T-helper 1 cell treated with Interleukin-12 subunit alpha and Interleukin-12 subunit beta and Interleukin-4 antibody, amounts not matched to agents 30 μg/mL and 1 μg/mL, for 36 hours (primary cell): Measurements from ENCODE around the gene CISD1.
"Not testable (repeated sequence)": the region's sequence is repeated elsewhere in the genome, so short reads cannot be mapped to it uniquely, and the experiment has no call there.

Experiments
- H3K27ac Mint-ChIP-seq: one replicate; pipeline ENCODE4 v1.8.0; 2021; ENCODE audit warnings: mild to moderate bottlenecking, mixed read lengths
- H3K27me3 Mint-ChIP-seq: one replicate; pipeline ENCODE4 v1.8.0; 2021; ENCODE audit warnings: low read depth, mixed read lengths
- H3K36me3 Mint-ChIP-seq: one replicate; pipeline ENCODE4 v1.8.0; 2021; ENCODE audit warnings: low read depth, mixed read lengths
- H3K4me1 Mint-ChIP-seq: one replicate; pipeline ENCODE4 v1.8.0; 2021; ENCODE audit warnings: low read depth, mixed read lengths
- H3K4me3 Mint-ChIP-seq: one replicate; pipeline ENCODE4 v1.8.0; 2021; ENCODE audit warnings: mild to moderate bottlenecking, moderate library complexity, mixed read lengths
- H3K9me3 Mint-ChIP-seq: one replicate; pipeline ENCODE4 v1.8.0; 2021; ENCODE audit warnings: mixed read lengths

The CISD1 gene

DNA sequence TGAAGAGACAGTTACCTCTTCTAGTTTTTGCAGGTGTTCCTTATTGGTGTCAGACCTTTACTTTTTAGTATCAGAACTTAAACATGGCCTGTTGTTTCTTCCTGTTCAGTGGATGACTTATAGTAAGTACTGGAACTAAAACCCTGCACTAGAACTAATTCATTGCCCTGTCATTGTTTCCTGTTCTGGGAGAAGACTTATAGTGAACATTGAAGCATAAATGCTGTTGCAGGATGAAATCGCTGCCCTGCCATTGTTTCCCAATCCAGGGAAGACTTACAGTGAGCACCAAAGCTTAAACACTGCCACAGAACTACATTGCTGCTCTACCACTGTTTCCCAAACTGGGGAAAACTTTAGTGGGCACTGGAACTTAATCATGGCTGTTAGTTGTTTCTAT lies 14.3 kb upstream of the CISD1 start:
- Mint-ChIP-seq H3K36me3 (peaks cover 29% of the 10 kb centered on the region), H3K4me1 (peaks cover 15% of the 10 kb centered on the region), H3K27ac (no peak overlapping the region), H3K27me3 (no peaks in the 10 kb centered on the region), H3K4me3 (no peak overlapping the region), H3K9me3 (peaks cover 31% of the 10 kb centered on the region)

DNA sequence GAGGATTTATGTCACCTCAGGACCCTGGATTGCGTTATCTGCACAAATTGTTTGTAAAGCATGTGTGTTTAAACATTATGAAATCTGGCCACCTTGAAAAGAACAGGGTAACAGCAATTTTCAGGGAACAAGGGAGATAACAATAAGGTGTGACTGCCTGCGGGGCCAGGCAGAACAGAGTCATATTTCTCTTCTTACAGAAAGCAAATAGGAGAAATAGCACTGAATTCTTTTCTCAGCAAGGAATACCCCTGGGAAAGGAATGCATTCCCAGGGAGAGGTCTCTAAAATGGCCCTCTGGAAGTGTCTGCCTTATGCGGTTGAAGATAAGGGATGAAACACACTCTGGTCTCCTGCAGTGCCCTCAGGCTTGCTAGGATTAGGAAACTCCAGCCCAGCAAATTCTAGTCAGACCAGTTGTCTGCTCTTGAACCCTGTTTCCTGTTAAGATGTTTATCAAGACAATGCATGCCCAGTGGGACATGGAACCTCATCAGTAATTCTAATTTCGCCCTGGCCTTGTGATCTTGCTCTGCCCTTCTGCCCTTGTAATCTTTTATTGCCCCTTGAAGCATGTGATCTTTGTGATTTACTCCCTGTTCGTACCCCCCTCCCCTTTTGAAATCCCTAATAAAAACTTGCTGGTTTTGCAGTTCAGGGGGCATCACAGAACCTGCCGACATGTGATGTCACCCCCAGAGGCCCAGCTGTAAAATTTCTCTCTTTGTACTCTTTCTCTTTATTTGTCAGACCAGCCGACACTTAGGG lies 12.8 kb upstream of the CISD1 start:
- Mint-ChIP-seq H3K36me3 (peaks cover 29% of the 10 kb centered on the region), H3K4me1 (peaks cover 20% of the 10 kb centered on the region), H3K9me3 (peaks cover 31% of the 10 kb centered on the region)
- not testable (repeated sequence) for H3K27me3 Mint-ChIP-seq, H3K4me3 Mint-ChIP-seq, H3K27ac Mint-ChIP-seq

DNA sequence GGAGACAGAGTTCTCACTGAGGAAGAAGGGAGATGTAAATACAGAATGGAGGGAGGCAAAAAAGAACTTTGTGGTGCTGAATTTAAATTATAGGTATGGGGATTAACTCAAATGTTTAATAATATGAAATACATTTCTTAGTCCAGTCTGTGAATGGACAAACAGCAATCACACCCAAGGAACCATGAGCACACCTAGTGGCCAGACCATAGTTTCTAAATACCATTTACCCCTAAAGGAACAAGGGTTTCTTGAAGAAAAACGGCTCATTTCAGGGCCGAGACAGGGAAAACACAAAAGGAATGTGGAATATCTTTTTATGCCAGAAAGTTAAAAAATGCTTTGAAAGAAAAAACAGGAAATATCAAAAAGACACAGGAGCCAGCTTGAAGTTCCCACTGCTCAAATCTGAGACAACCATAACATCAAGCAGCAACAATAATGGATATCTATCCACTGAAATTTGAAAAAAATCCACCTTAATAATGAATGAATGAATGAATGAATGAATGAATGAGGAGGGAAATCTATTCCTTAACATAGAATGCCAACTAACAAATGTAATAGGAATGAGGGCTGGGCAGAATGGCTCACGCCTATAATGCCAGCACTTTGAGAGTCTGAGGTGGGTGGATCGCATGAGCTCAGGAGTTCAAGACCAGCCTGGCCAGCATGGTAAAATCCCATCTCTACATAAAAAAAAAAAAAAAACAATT lies 9.8 kb upstream of the CISD1 start:
- H3K27ac Mint-ChIP-seq: no peak overlapping the region
- peaks cover 12% of the 10 kb centered on the region for H3K4me1 Mint-ChIP-seq
- no peak overlapping the region for H3K4me3 Mint-ChIP-seq
- no peaks in the 10 kb centered on the region for H3K27me3 Mint-ChIP-seq
- peaks cover 12% of the 10 kb centered on the region for H3K9me3 Mint-ChIP-seq
- H3K36me3 Mint-ChIP-seq: peaks cover 15% of the 10 kb centered on the region

DNA sequence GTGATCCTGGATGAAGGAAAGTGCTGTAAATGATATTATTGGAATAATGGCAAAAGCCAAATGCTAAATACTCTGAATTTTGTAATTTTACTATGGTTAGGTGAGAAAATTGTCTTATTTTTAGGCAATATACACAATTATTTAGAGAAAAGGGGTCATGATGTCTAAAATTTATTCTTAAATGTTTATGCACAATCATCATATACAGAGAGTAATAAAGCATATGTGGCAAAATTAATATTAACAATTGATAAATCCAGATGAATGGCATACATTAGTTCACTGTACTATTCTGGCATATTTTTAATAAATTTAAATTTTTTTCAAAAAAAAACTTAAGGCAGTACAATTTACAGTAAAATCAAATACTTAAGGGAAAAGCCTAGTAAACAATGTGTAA lies 8.6 kb upstream of the CISD1 start:
- Mint-ChIP-seq H3K36me3 (peaks cover 8% of the 10 kb centered on the region), H3K27me3 (no peaks in the 10 kb centered on the region), H3K4me3 (no peak overlapping the region), H3K4me1 (peaks cover 14% of the 10 kb centered on the region), H3K27ac (no peak overlapping the region), H3K9me3 (peaks cover 8% of the 10 kb centered on the region)

DNA sequence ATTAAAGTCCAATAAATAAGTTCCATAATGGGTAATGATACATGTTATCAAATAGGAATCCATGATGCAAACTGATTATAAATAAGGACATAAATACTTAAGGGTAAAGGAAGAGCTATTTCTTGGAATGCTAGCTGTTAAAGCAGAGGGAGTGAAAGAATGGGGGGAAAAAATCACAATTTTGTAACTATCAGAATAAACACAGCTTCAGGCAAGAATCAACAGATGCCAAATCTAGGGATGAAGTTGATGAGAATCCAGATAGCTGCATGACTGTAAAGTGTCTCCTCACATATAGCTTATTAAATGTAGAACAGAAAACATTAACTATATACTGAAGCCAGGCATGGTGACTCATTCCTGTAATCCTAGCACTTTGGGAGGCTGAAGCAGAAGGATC lies 6.2 kb upstream of the CISD1 start:
- H3K4me1 Mint-ChIP-seq: peaks cover 23% of the 10 kb centered on the region
- H3K9me3 Mint-ChIP-seq: peaks cover under 1% of the 10 kb centered on the region
- no peak overlapping the region for H3K4me3 Mint-ChIP-seq
- no peak overlapping the region for H3K27ac Mint-ChIP-seq
- peaks cover 3% of the 10 kb centered on the region for H3K36me3 Mint-ChIP-seq
- H3K27me3 Mint-ChIP-seq: no peaks in the 10 kb centered on the region

DNA sequence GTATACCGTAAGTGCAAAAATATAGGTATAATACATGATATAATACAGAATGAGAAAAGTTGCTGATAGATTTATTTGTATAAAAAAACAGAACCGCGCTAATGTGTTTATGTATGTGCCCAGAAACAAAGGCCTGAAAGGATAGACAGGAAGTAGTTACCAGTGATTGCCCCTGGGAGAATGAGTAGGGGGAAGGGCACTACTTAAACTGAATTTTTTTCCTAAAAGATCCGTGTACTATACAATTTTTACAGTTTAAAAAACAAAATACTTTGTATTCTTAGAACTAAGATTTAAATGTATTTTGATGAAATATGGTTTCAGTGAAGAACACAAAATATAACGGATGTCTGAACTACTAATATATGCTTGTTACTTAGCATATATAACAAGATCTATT lies 4.2 kb upstream of the CISD1 start:
- Mint-ChIP-seq H3K36me3 (peaks cover 2% of the 10 kb centered on the region), H3K4me3 (no peak overlapping the region), H3K27me3 (no peaks in the 10 kb centered on the region), H3K4me1 (peaks cover 23% of the 10 kb centered on the region), H3K27ac (no peak overlapping the region), H3K9me3 (no peaks in the 10 kb centered on the region)

DNA sequence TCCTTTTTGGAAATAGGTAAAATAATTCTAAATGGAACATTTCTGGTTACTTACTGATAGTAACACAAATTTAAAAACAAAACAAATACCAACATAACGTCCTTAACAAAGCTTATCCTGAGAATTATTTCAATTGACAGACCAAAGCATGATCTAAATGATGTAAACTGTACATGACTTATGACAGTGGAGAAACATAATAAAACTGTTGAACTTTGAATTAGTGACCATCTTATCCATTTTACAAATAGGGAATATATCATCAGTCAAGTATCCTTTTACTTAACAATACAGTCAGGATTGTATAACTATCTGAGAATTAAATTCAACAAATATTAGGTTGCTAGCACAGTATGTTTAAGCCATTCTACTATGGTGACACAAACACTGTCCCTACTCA lies 3.7 kb upstream of the CISD1 start:
- Mint-ChIP-seq H3K4me1 (peaks cover 24% of the 10 kb centered on the region), H3K27me3 (no peaks in the 10 kb centered on the region), H3K4me3 (peak overlapping the region; percentile 44), H3K36me3 (peaks cover 2% of the 10 kb centered on the region), H3K9me3 (no peaks in the 10 kb centered on the region), H3K27ac (no peak overlapping the region)

DNA sequence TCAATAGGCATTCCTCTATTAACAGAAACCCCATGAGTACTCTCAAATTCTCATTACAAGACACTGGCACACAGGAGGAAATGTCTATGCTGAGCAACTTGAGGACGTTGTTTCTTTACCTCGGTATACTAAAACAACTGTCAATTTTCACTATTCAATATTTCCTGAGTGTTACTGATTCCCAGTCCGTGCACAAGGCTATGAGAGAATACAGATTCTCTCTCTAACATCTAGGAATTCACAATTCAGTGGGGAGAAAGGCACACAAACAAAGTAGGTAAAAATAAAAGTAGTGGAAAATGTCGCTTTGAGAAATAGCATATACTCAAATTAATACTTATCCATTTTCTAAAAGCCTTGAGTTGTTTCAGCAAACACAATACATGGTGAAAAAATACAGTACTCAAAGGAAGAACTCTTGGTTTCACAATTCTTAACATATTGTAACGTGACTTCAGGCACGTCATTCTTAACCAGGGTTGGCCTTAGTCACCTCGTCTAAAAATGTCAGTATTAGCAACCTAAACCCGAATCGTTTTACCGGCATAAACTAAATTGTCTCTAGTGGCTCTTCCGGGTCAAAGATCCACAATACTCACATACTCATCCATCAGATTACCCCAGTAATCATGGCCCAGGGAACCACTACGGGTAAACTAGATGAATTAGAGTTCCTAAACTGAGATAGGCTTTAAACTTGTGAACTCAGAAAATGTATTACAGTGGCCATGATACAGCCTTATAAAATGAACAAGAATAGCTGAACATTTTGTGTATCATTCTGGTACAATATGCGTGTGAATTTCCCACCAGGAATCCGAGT lies 2.7 kb upstream of the CISD1 start:
- H3K4me3 Mint-ChIP-seq: peak overlapping the region; percentile 97
- no peaks in the 10 kb centered on the region for H3K9me3 Mint-ChIP-seq
- no peaks in the 10 kb centered on the region for H3K27me3 Mint-ChIP-seq
- peak overlapping the region; percentile 97 for H3K27ac Mint-ChIP-seq
- H3K36me3 Mint-ChIP-seq: peaks cover 2% of the 10 kb centered on the region
- peaks cover 23% of the 10 kb centered on the region for H3K4me1 Mint-ChIP-seq

DNA sequence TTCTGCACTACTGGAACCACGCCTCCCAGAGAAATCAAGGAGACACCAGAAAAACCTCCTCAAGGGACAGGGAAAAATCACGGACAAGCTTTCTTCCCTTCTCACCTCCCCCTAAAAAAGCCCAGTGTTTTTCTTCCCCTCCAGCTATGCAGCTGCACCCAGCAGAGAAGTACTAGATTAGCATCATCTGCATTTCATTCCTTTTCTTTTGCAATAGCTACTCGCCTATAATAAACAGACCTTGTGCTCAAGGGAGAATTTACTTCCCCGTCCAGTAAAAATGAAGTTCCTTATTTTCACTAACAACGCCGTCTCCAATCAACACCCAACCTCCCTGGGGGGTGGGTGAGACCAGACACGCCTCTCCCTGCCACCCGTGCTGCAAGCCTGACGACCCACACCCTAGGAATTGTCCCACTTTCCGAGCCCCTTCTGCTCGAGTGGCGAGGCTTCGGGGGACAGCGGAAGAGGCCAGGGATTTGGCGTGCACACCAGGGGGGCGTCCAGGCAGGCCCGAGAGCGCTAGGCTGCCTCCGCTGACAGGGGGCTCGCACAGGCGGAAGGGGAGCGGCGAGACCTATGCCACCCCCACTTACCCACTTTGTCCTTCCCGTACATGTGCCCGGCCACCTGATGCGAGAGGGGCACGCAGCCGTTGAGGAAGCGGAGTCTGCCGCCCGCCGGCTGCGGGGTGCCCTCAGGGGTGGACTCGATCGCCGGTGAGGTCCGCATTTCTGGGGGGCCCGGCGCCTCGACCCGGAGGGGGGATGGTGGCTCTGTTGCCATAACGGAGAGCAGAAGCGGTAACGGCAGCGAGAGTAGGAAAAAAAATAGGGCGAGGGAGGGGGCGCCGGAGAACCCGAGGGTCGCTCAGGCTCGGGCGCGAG lies 1.9 kb upstream of the CISD1 start:
- peak overlapping the region; percentile 97 for H3K27ac Mint-ChIP-seq
- H3K4me3 Mint-ChIP-seq: peak overlapping the region; percentile 97
- peaks cover 27% of the 10 kb centered on the region for H3K4me1 Mint-ChIP-seq
- peaks cover 2% of the 10 kb centered on the region for H3K36me3 Mint-ChIP-seq
- no peaks in the 10 kb centered on the region for H3K9me3 Mint-ChIP-seq
- no peaks in the 10 kb centered on the region for H3K27me3 Mint-ChIP-seq

DNA sequence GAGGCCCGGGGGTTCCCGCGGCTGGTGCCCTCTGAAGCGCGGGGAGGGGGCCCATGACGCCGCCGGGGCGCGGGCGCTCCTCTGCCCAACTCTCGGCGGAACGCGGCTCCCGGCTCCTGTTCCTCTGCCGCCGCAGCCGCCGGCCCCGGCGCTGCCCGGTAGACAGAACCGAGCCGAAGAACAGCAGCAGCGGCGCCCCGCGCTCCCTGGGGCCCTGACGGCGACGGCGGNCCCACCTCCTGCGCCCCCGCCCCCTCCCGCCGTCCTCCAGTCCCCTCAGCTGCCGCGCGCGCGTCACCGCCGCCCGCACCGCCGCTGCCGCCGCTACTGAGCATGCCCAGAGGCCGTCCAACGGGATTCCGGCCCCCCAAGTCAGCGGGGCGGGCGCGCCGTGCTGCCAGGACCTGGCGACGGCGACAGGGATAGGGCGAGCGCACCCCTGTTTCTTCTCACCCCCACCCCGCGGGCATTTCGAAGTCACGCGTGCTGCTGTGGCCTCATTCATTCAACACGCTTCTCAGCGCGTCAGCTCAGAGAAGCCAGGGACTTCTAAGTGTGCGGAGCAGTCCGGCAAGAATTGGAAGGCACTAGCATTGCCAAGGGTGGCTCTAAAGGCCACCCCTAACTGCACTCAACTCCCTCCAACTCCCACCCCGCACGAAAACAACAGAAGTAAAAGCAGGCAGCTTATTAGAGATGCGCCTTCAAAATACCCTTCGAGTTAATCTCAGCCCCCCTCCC lies 1.1 kb upstream of the CISD1 start, which contains the start of gene IPMK:
Gene IPMK, minus strand, starts transcription at position 182 of the 741 bp plus-strand sequence. CDS start 283 bp downstream, outside the sequence.
- H3K36me3 Mint-ChIP-seq: peaks cover 2% of the 10 kb centered on the region
- H3K4me1 Mint-ChIP-seq: peaks cover 28% of the 10 kb centered on the region
- peak within 1 kb of the TSS; percentile 97 for H3K4me3 Mint-ChIP-seq
- H3K9me3 Mint-ChIP-seq: no peaks in the 10 kb centered on the region
- no peaks in the 10 kb centered on the region for H3K27me3 Mint-ChIP-seq
- H3K27ac Mint-ChIP-seq: peak within 1 kb of the TSS; percentile 97

DNA sequence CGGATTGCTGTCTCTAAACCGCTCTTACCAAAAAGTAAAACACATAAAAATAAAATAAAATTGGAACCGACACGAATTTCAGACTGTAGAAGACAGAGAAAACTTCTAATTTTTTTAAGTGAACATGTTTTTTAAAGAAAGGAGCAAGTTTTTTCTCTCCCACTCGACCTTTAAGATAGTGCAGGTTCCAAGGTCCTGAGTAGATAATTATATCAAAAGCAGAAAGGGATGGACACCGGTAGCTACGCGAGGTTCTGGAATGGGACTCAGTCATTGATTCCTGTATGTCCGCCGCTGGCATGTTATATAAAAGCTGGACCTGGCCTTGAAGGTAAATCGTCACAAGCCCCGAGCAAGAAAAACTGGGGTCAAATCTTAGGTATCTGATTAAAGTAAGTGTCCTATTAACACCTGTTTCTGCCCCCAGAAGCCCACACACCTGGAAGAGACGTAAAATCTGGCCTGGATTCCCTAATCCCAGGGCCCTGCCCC lies 462 bp upstream of the CISD1 start:
- Mint-ChIP-seq H3K36me3 (peaks cover 2% of the 10 kb centered on the region), H3K4me1 (peaks cover 30% of the 10 kb centered on the region)

DNA sequence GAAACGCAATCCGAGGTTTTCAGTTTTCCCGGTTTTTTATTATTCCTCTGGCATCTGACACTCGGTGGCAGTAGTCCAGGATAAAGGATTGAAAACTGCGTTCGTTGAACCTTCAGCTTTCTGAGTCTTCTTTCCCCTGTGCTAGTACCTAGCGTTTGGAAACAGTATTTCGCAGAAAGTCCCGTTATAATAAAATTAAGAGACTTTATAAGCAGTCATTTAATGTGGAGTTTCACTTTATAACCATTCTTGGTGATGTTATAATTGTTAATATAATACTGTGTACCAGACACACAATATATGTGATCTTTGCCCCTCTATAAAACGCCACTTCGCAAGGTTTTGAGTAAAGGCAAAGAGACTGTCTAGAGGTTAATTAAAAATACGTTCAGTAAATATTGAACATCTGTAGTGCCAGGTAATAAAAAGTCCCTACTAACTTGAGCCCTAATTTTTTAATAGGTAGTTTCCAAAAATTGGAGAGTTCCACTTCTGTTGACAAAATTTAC lies 874 bp downstream of the CISD1 start:
- H3K4me1 Mint-ChIP-seq: peaks cover 30% of the 10 kb centered on the region
- peak overlapping the region; percentile 93 for H3K4me3 Mint-ChIP-seq
- peak overlapping the region; percentile 96 for H3K27ac Mint-ChIP-seq
- H3K36me3 Mint-ChIP-seq: peaks cover 2% of the 10 kb centered on the region
- no peaks in the 10 kb centered on the region for H3K9me3 Mint-ChIP-seq
- H3K27me3 Mint-ChIP-seq: no peaks in the 10 kb centered on the region

More for the DNA sequence above, 462 bp upstream of the CISD1 start:
- Mint-ChIP-seq H3K9me3 (no peaks in the 10 kb centered on the region), H3K4me3 (peak overlapping the region; percentile 93), H3K27ac (peak overlapping the region; percentile 96), H3K27me3 (no peaks in the 10 kb centered on the region)

DNA sequence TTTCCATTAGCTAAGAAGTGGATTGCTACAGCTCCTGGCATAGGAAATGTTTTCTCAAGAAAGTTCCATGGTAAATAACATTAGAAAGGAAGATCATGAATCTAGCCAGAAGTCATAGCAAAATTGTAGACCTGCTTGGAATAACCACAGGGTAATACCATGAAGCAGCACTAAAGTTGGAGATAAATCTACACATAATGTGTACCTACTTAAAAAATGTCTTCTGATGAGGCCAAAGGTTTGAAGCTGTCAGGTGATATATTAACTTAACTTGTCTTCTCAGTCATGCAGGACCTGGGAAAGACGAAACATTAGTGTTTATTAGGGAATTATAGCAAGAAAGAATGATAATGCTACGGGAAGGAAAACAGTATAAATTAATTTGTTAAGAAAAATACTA lies 6.3 kb downstream of the CISD1 start:
- H3K9me3 Mint-ChIP-seq: no peaks in the 10 kb centered on the region
- no peak overlapping the region for H3K27ac Mint-ChIP-seq
- H3K27me3 Mint-ChIP-seq: no peaks in the 10 kb centered on the region
- peaks cover 10% of the 10 kb centered on the region for H3K36me3 Mint-ChIP-seq
- peaks cover 22% of the 10 kb centered on the region for H3K4me1 Mint-ChIP-seq
- no peak overlapping the region for H3K4me3 Mint-ChIP-seq
